GM21619 (cell line): ENCODE measurements around the gene TAGLN.

Experiments used
- ATAC-seq: cut with Tn5 transposase; IDR thresholded peaks from one replicate; pipeline ENCODE4 v1.9.1; 2021; ENCODE audit not compliant: unreplicated experiment

TAGLN gene

DNA sequence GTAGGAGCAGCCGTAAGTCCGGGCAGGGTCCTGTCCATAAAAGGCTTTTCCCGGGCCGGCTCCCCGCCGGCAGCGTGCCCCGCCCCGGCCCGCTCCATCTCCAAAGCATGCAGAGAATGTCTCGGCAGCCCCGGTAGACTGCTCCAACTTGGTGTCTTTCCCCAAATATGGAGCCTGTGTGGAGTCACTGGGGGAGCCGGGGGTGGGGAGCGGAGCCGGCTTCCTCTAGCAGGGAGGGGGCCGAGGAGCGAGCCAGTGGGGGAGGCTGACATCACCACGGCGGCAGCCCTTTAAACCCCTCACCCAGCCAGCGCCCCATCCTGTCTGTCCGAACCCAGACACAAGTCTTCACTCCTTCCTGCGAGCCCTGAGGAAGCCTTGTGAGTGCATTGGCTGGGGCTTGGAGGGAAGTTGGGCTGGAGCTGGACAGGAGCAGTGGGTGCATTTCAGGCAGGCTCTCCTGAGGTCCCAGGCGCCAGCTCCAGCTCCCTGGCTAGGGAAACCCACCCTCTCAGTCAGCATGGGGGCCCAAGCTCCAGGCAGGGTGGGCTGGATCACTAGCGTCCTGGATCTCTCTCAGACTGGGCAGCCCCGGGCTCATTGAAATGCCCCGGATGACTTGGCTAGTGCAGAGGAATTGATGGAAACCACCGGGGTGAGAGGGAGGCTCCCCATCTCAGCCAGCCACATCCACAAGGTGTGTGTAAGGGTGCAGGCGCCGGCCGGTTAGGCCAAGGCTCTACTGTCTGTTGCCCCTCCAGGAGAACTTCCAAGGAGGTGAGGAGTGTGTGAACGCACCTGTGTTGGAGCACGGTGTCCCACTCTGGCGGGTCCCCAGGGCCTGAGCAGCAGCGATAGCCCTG lies at the start of gene TAGLN:
TAGLN (plus strand) TSS at position 318 of the 863 bp plus-strand sequence. CDS start 3,644 bp downstream, outside the sequence.
- no peak for ATAC-seq

DNA sequence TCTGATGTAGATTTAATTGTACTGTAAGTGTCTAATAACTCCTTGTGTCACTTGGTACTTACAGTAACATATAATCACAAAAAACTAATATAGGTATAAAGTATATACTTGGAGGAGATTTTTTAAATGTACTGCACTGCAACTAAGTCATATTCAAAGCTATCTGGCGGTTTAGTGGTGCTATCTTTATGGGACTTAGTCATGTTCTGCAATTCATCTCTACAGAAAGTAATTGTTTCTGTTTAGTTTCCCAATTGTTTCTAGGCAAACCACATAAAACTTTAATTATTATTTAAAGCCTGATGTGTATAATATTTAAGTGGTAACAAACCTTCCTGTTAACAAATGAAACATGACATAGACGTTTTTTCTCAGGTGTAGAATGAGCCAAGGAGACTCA lies 47.1 kb upstream of the TAGLN start:
- no peak for ATAC-seq

GRCh38 chr11:117154468-117154867 lies 44.7 kb upstream of the TAGLN start:
- ATAC-seq = no peak

DNA sequence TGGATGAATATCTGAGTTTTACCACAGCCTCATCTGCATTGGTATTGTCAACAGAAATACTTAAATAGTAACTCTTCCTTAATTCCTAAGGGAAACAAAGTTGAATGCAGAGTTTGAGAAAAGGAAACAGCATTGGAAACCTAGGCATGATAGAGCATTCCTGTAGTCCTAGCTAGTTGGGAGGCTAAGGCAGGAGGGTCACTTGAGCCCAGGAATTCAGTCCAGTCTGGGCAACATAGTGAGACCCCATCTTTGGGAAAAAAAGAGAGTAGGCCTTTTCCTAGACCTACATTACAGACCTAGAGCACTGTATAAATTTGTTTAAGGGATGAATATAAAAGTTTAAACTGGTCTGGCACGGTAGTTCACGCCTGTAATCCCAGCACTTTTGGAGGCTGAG lies 41.7 kb upstream of the TAGLN start:
- ATAC-seq = no peak

- no peak for ATAC-seq
Measured at GRCh38 chr11:117159892-117160291, 39.3 kb upstream of the TAGLN start.

- ATAC-seq = no peak
Measured at GRCh38 chr11:117160826-117161225, 38.3 kb upstream of the TAGLN start.

DNA sequence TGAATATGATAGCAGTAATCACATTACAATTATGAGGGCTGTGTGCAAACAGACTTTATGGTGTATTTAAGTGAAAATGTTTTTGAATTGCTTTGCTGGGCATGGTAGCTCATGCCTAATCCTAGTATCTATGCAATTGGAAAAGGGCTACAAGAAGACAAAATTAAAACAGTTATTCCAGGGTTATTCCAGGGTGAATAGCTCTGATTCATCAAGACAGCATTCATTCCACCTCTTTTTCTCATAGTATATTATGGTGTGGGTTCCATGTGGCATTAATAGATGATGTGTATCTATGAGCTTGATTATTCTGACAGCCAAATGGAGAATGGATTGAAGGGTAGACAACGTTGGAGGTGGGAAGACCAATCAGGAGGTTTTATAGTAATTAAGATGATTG lies 32.7 kb upstream of the TAGLN start:
- no peak for ATAC-seq

DNA sequence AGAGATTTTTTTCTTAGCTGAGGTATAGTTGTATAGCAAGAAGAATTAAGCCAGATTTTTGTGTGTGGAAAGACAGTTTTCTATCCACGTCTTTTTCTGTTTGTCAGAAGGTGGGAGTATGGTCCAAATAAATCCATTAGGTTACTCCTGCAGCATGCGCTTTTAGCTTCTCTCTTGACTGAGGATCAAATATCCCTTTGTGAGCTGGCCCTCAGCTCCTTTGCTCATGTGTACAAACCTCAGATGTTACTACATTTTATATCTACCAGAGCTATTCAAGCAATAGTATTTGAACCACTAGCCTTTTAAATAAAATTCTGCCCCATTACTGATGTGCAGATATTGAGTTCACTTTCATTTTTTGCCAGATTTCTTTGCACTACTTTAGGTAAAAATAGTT lies 29.4 kb upstream of the TAGLN start:
- no peak for ATAC-seq

GRCh38 chr11:117170210-117170609 lies 29.0 kb upstream of the TAGLN start:
- no peak for ATAC-seq

GRCh38 chr11:117171007-117171403 lies 28.2 kb upstream of the TAGLN start:
- no peak for ATAC-seq

DNA sequence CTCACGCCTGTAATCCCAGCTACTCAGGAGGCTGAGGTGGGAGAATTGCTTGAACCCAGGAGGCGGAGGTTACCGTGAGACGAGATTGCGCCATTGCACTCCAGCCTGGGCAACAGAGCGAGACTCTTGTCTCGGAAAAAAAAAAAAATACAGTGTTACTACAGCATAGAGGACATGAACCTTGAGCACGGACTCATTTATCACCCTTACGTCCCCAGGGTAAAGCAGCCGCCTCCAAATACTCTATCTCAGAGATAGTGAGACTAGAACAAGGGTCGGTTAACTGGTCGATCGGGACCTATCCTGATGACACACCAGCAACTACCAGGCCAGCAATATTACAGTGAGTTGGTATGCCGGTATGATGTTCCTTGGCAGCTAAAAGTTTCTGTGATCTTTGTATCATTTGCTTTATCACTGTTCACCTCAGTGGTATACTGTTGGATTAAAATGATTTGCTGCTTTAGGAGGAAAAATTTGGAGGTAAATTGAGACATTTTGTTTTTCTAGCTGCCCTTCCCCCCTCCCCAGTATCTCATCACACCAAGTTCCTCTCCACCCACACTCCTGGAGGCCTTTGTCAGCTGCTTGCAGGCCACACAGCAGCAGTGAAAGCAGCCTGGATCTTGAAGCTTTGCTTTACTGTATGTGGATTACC lies 27.6 kb upstream of the TAGLN start:
- no peak for ATAC-seq

DNA sequence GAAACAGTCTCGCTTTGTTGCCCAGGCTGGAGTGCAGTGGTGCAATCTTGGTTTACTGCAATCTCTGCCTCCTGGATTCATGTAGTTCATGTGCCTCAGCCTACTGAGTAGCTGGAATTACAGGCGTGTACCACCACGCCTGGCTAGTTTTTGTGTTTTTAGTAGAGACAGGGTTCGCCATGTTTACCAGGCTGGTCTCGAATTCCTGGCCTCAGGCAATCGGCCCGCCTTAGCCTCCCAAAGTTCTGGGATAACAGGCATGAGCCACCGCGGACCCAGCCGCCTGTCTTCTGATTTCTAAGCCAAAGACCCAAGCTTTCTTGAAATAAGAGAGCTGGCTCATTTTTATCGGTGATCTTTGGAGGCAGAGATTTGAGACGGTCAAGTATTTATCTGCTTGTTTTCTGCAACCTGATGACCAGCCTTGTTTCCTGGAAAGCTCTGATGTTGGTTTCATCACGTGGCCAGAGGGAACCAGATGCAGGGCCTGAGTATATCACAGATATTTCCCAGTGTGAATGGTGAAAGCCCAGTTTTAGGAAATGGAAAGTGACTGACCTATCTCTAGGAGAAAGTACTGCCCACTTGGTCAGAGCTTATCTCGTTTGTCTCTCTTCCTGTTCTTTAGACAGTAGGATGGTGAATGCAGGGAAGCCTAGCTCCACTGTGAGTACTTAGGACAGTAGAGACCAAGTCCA lies 26.3 kb upstream of the TAGLN start:
- ATAC-seq = no peak

DNA sequence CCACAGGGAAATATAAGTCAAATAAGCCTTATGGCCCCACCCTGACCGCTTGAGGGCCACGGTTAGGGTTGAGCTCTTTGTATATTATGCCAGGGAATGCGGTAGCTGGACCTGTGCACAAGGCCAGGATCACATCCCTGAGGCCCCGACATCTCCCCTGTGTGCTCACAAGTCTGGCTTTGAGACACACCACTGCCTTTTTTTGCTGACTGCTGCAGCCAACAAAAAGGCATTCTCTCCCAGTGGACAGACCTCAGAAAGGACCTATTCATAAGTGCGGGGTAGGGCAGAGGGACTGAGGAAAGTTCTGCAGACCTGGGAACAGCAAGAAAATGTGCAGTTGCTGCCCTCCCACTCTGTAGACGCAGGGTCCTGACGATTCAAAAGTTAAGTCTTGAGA lies 24.1 kb upstream of the TAGLN start:
- no peak for ATAC-seq

DNA sequence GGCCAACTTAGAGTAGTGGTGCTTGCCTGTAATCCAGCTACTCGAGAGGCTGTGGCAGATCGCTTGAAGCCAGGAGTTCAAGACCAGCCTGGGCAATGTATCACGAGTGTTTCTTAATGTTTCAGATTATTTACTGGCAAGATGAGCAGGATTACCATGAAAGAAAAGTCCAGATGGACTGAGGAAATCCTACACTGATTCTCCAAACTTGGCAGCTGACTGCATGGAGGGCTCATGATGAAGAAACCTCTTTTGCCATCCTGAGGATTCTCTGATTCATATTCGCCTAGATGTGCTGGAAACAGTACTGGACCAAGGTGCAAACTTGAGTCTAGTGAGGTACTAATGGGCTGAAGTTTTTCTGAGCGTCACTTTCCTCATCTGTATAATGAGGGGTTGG lies 23.4 kb upstream of the TAGLN start:
- ATAC-seq = no peak

- no peak for ATAC-seq
Measured at GRCh38 chr11:117176186-117176585, 23.0 kb upstream of the TAGLN start.

DNA sequence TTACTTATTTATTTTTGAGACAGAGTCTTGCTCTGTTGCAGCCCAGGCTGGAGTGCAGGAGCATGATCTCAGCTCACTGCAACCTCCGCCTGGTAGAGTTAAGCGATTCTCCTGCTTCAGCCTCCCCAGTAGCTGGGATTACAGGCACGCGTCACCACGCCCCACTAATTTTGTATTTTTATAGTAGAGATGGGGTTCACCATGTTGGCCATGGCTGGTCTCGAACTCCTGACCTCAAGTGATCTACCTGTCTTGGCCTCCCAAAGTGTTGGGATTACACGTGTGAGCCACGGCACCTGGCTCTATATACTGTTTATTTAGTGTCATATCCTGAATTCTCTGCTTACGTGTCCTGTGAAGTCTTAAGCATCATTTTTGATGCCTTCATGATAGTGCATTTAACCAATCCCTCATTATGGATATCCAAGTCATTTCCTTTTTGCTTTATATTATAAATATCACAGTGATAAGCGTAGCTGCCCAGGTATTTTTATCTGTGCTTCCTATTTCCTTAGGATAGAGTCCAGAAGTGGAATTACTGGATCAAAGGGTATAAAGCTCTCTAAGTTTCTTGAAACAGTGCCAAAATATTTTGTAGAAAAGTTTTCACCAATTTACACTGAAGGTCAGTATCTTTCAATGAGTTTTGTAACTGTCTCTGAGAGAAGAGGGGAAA lies 21.5 kb upstream of the TAGLN start:
- ATAC-seq = no peak

DNA sequence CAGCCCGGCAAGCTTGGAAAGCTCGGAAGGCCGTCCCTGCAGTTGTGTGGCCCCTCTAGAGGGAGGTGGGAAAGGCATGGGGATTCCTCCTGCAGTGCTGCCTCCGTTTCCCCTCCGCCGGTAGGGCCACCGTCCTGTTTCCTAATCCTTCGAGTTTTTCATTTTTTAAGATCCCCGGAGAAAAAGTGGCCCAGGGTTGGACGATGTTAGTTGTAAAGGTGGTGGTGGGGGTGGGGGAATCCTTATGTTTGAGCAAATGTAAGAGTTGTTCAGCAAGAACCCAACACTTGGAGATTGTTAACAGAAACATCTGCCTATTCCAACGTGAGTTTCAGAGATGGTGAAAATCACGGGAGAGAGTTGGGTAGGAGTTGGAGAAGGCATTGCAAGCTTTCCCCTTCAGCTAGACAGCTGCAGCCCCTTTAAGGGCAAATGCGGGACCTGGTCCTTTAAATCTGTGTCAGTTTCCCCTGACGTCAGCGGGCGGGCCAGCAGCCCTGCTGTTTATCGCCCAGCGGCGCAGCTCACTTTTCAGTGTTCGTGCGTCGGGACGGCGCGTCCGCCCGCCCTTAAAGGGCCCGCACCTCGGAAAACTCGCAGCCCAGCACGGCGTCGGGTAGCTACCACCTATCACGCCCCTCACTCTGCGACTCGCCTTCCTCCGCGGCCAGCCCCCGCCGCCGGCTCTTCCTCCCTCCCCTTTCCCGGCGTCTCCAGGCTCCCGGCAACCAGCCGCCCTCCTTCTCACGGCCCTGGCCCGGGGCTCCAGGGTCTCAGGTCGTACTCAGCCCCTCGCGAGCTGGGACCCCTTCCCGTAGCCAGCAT lies 20.7 kb upstream of the TAGLN start, which contains the start of gene SIDT2:
SIDT2 (plus strand) TSS at position 534 of the 825 bp plus-strand sequence. CDS start 521 bp downstream, outside the sequence.
- peak; percentile 85 for ATAC-seq

- peak; percentile 30 for ATAC-seq
Measured at GRCh38 chr11:117179048-117179999, 19.8 kb upstream of the TAGLN start.

- ATAC-seq = peak; percentile 2
Measured at GRCh38 chr11:117180020-117180419, 19.1 kb upstream of the TAGLN start.
